Panc1 (cell line): ENCODE data around the gene ZNF639. TPM values are rescaled to one million over a fixed set of nuclear protein-coding genes. Genes with fewer than 3 reads are reported as not detected.

Experiments used
- ATAC-seq: fragments of 200-7000 bp; cut with Tn5 transposase; 2 replicates; pipeline ENCODE4 v1.9.1; 2020; ENCODE audit warnings: mild to moderate bottlenecking, moderate library complexity
- BruUV-seq: library from RNA; stranded (reverse); fragments of 400-500 nt; replicated peaks from 2 replicates; lab custom pipeline; 2021; lab: Mats Ljungman, UMichigan
- CTCF ChIA-PET: fragments of 300-600 bp; sonication (Branson Sonifier 250); formaldehyde crosslinking; loops from one replicate; lab custom pipeline; 2022; ENCODE audit warnings: antibody characterized with exemption; lab: Charles Lee
- POLR2A ChIA-PET: fragments of 300-600 bp; sonication (Branson Sonifier 250); formaldehyde crosslinking; loops from one replicate; lab custom pipeline; 2022; ENCODE audit warnings: antibody characterized with exemption; lab: Charles Lee
- DNase-seq: peaks from one replicate; pipeline ENCODE4 v3.0.0-alpha.2; 2010; ENCODE audit warnings: low read depth, low spot score
- H3K27ac ChIP-seq: 2 replicates; pipeline ENCODE4 v1.5.1; 2011; ENCODE audit warnings: mild to moderate bottlenecking, low read length, inconsistent platforms
- H3K27me3 ChIP-seq: fragments of 200-500 bp; sonication (Bioruptor generic); 2 replicates; pipeline ENCODE4 v1.6.0; 2014; ENCODE audit warnings: low read length, inconsistent platforms; ENCODE audit not compliant: control insufficient read depth, insufficient read depth
- H3K36me3 ChIP-seq: fragments of 200-500 bp; sonication (Bioruptor generic); 2 replicates; pipeline ENCODE4 v1.5.1; 2014; ENCODE audit warnings: inconsistent platforms, mild to moderate bottlenecking, low read length, moderate library complexity; ENCODE audit not compliant: control insufficient read depth, insufficient read depth
- H3K4me1 ChIP-seq: 2 replicates; pipeline ENCODE4 v1.5.1; 2011; ENCODE audit warnings: inconsistent platforms, mild to moderate bottlenecking, low read length, moderate library complexity; ENCODE audit not compliant: control insufficient read depth, insufficient read depth
- H3K4me3 ChIP-seq, 2 experiments: 2 replicates each; pipeline ENCODE4 v1.5.1; 2011 to 2012; ENCODE audit warnings: low read depth in 2 of 2, low read length in 2 of 2, mild to moderate bottlenecking in 2 of 2, inconsistent platforms in 1 of 2, moderate library complexity in 1 of 2
- H3K9me3 ChIP-seq: fragments of 200-500 bp; sonication (Bioruptor generic); 2 replicates; pipeline ENCODE4 v1.5.1; 2014; ENCODE audit warnings: low read depth, mild to moderate bottlenecking, inconsistent platforms, low read length, moderate library complexity; ENCODE audit not compliant: control insufficient read depth, insufficient read depth
- POLR2AphosphoS5 ChIP-seq: IDR thresholded peaks from 2 replicates; pipeline ENCODE4 v1.6.1; 2012; ENCODE audit warnings: mild to moderate bottlenecking, low read depth, low read length, moderate library complexity
- REST ChIP-seq, 2 experiments: IDR thresholded peaks; 2 replicates each; pipeline ENCODE4 v1.6.1; 2011 to 2012; ENCODE audit warnings: low read depth in 2 of 2, control low read depth in 1 of 2, low read length in 1 of 2, mild to moderate bottlenecking in 1 of 2, moderate library complexity in 1 of 2; ENCODE audit not compliant: insufficient read depth in 1 of 2
- SIN3A ChIP-seq: IDR thresholded peaks from 2 replicates; pipeline ENCODE4 v1.6.1; 2012; ENCODE audit warnings: low read depth, mild to moderate bottlenecking, low read length, moderate library complexity, borderline replicate concordance; ENCODE audit not compliant: insufficient read depth
- TCF7L2 ChIP-seq: IDR thresholded peaks from 2 replicates; pipeline ENCODE4 v1.6.1; 2011; ENCODE audit warnings: mild to moderate bottlenecking, low read depth, low read length, inconsistent platforms
- in situ Hi-C: cut with HindIII; loops from 2 replicates; pipeline ENCODE4 v1.10.0; 2016; ENCODE audit warnings: low sequenced_read_pairs, low pct_unique_long_range_greater_than_20kb
- intact Hi-C: fragments of 100-400 bp; cut with micrococcal nuclease; formaldehyde crosslinking; loops from one replicate; pipeline ENCODE4 v1.10.0; 2022; ENCODE audit not compliant: unreplicated experiment
- total RNA-seq: library from RNA; stranded (reverse); gene quantifications from one replicate; pipeline ENCODE4 v1.2.1, GENCODE V29; 2021; ENCODE audit not compliant: unreplicated experiment
- TF ChIP-seq, protein P1 (sequence below): fragments of 450-650 bp; IDR thresholded peaks from 2 replicates; pipeline ENCODE4 v1.5.1; 2017; ENCODE audit warnings: mild to moderate bottlenecking

The ZNF639 gene
- total RNA-seq, 1 experiment from 2014 or later: 56.1 TPM

DNA sequence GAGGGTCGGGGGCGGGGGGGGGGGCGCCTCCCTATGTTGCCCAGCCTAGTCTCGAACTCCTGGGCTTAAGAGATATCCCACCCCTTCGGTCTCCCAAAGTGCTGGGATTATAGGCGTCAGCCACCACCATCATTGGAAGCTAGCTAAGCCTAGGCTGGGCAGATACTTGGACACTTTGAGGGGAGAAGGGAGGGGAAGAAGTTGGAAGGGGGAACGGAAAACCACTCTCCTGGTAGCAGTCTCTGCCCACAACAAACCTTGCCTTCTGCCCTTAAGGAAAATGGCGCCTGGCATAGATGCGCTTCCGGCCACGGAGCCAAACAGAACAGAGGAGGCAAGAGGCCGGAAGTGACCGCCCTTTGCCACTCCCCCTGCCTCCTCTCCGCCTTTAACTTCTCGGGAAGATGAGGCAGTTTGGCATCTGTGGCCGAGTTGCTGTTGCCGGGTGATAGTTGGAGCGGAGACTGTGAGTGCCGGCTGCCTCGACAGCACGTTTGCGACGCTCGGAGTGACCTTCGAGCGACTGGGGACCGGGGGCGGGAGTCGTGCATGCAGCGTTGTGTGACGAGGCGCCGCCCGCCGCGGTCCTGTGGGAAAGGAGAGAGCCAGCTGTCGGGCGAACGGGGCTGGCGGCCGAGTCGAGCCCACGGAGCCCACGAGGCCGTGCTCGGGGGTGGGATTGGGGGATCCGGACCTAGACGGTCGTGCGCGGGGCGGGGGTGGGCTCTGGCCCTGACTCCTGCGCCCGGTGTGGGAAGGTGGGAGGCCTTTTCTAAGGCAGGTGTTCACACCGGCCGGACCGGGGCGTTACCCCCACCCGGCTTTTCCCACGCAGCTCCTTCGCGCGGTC is 24.7 kb downstream of the ZNF639 start, which contains the start of gene MFN1:
Gene MFN1 (plus strand): TSS at position 365 of the 850 bp plus-strand sequence. CDS start 1,143 bp downstream, outside the sequence.
- DNase-seq (peak; percentile 90), ATAC-seq (peak; percentile 100)
- CTCF ChIA-PET: no interaction called here
- TF ChIP-seq REST (IDR thresholded peaks at IDR 0.05; ENCODE audit: insufficient read depth in 1 of 2, low read depth in 2 of 2, low read length in 1 of 2) (0 out of 4 replicates have a peak, but pooled peaks of 1 of the 2 experiments have one; percentile 9), POLR2AphosphoS5 (peak; percentile 89), TCF7L2 (no peak; the same call in 1 of the 2 replicates), SIN3A (peak; percentile 88; the same call in 1 of the 2 replicates)
- TF ChIP-seq, protein P1, sequence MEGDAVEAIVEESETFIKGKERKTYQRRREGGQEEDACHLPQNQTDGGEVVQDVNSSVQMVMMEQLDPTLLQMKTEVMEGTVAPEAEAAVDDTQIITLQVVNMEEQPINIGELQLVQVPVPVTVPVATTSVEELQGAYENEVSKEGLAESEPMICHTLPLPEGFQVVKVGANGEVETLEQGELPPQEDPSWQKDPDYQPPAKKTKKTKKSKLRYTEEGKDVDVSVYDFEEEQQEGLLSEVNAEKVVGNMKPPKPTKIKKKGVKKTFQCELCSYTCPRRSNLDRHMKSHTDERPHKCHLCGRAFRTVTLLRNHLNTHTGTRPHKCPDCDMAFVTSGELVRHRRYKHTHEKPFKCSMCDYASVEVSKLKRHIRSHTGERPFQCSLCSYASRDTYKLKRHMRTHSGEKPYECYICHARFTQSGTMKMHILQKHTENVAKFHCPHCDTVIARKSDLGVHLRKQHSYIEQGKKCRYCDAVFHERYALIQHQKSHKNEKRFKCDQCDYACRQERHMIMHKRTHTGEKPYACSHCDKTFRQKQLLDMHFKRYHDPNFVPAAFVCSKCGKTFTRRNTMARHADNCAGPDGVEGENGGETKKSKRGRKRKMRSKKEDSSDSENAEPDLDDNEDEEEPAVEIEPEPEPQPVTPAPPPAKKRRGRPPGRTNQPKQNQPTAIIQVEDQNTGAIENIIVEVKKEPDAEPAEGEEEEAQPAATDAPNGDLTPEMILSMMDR: no peak
- peak within 1 kb of the TSS; percentile 70 to 89 for H3K4me3 ChIP-seq
- peaks cover 9% of the 10 kb centered on the region for H3K36me3 ChIP-seq
- peaks cover 12% of the 10 kb centered on the region for H3K4me1 ChIP-seq
- no peaks in the 10 kb centered on the region for H3K9me3 ChIP-seq
- no TSS peak for BruUV-seq
- peak within 1 kb of the TSS; percentile 84 for H3K27ac ChIP-seq
- H3K27me3 ChIP-seq: no peaks in the 10 kb centered on the region
- POLR2A ChIA-PET: no interaction called here
- intact Hi-C loops (no loop called here), in situ Hi-C loops (no loop called here)

DNA sequence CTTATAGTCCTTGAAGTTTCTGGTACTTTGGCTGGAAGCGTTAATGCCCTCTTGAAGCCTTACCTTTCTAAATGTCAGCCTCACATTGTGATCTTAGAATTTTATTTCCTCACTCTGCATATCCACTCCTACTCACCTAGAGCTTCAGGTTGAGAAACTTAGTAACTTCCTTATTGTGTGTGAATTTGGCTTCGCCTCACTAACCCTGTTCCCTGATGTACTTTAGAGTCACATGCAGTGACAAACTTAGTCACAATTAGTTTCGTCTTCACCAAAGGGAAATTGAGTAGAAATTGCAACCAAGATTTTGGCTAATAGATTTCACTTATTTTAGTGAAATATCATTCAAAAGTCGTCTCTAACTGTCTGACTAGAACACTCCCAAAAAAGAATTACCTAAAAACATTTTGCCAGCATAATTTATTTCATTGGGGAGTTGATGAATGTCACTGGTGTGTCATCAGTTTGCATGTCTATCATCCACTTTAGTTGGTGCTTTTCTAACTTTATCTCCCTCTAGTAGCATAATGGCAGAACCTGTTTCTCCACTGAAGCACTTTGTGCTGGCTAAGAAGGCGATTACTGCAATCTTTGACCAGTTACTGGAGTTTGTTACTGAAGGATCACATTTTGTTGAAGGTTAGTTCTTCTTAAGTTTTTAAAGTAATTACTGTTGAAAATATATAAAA is 25.6 kb downstream of the ZNF639 start:
- TF ChIP-seq TCF7L2 (no peak), REST (IDR thresholded peaks at IDR 0.05; ENCODE audit: insufficient read depth in 1 of 2, low read depth in 2 of 2, low read length in 1 of 2) (no peak), POLR2AphosphoS5 (no peak), SIN3A (no peak)
- TF ChIP-seq, protein P1: no peak
- H3K36me3 ChIP-seq: peaks cover 9% of the 10 kb centered on the region
- peaks cover 12% of the 10 kb centered on the region for H3K4me1 ChIP-seq
- ATAC-seq (no peak), DNase-seq (no peak)
- H3K9me3 ChIP-seq: no peaks in the 10 kb centered on the region
- intact Hi-C loops: no loop called here
- H3K4me3 ChIP-seq: peak overlapping the region; percentile 70 to 89
- in situ Hi-C loops: no loop called here
- H3K27ac ChIP-seq: peak overlapping the region; percentile 84
- TSS peak; percentile 81 for BruUV-seq
- ChIA-PET POLR2A (no interaction called here), CTCF (no interaction called here)
- H3K27me3 ChIP-seq: no peaks in the 10 kb centered on the region
